Endothelial cell (in vitro differentiated cells): Measurements from ENCODE around the gene CRHBP. TPM values are rescaled to one million over a fixed set of nuclear protein-coding genes. Genes with fewer than 3 reads are reported as not detected.

ENCODE experiments used
- DNase-seq: peaks from one replicate; pipeline ENCODE4 v3.0.0; 2021; ENCODE audit warnings: low spot score
- H3K27ac Mint-ChIP-seq: one replicate; pipeline ENCODE4 v1.8.0; 2021; ENCODE audit warnings: mixed read lengths, inconsistent platforms; ENCODE audit not compliant: unreplicated experiment
- H3K27me3 Mint-ChIP-seq: one replicate; pipeline ENCODE4 v1.8.0; 2021; ENCODE audit warnings: mild to moderate bottlenecking, moderate library complexity, mixed read lengths, inconsistent platforms; ENCODE audit not compliant: unreplicated experiment
- H3K36me3 Mint-ChIP-seq: one replicate; pipeline ENCODE4 v1.8.0; 2021; ENCODE audit warnings: mild to moderate bottlenecking, low read depth, mixed read lengths, inconsistent platforms; ENCODE audit not compliant: unreplicated experiment
- H3K4me1 Mint-ChIP-seq: one replicate; pipeline ENCODE4 v1.8.0; 2021; ENCODE audit warnings: mild to moderate bottlenecking, mixed read lengths, inconsistent platforms; ENCODE audit not compliant: unreplicated experiment
- H3K4me3 Mint-ChIP-seq: one replicate; pipeline ENCODE4 v1.8.0; 2021; ENCODE audit warnings: mild to moderate bottlenecking, mixed read lengths, inconsistent platforms; ENCODE audit not compliant: unreplicated experiment
- H3K9me3 Mint-ChIP-seq: one replicate; pipeline ENCODE4 v1.8.0; 2021; ENCODE audit warnings: mixed read lengths, inconsistent platforms; ENCODE audit not compliant: unreplicated experiment
- CTCF ChIP-seq: fragments of 200-600 bp; sonication (generic); IDR thresholded peaks from one replicate; pipeline ENCODE4 v1.5.0; 2021; ENCODE audit warnings: antibody characterized with exemption; ENCODE audit not compliant: unreplicated experiment
- total RNA-seq: library from RNA; stranded (reverse); fragmentation: NEBNext Ultra II Directional; extraction: Animal tissue kit (Norgen Biotek cat#: 25700); gene quantifications from one replicate; pipeline ENCODE4 v1.2.1, GENCODE V29; 2021; ENCODE audit not compliant: unreplicated experiment

CRHBP gene
- total RNA-seq, 1 donor from 2014 or later = 108 TPM

DNA sequence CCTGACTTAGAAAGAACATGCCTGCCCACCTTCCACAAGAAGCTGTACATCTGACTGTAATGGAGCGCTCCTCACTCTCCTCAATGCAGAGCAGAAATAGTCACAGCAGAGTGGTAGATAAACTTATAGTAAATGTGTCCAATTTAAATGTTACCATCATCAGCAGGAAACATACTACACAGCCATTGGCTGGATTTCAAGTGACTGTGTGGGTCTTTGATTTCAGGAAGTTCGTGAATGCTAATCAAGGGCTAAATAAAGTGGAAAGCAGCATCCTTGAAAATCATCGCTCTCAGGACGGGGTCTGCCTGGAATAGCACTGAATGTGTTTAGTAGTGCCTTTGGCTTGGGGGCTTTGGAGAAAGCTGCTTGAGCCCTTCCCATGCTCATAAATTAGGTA lies 32.4 kb upstream of the CRHBP start:
- H3K4me1 Mint-ChIP-seq = peaks cover 9% of the 10 kb centered on the region
- no peak overlapping the region for H3K4me3 Mint-ChIP-seq
- no peak for DNase-seq
- no peak overlapping the region for H3K27ac Mint-ChIP-seq
- peaks cover 3% of the 10 kb centered on the region for H3K36me3 Mint-ChIP-seq
- no peak for TF ChIP-seq CTCF
- H3K27me3 Mint-ChIP-seq = peaks cover 1% of the 10 kb centered on the region
- no peaks in the 10 kb centered on the region for H3K9me3 Mint-ChIP-seq

DNA sequence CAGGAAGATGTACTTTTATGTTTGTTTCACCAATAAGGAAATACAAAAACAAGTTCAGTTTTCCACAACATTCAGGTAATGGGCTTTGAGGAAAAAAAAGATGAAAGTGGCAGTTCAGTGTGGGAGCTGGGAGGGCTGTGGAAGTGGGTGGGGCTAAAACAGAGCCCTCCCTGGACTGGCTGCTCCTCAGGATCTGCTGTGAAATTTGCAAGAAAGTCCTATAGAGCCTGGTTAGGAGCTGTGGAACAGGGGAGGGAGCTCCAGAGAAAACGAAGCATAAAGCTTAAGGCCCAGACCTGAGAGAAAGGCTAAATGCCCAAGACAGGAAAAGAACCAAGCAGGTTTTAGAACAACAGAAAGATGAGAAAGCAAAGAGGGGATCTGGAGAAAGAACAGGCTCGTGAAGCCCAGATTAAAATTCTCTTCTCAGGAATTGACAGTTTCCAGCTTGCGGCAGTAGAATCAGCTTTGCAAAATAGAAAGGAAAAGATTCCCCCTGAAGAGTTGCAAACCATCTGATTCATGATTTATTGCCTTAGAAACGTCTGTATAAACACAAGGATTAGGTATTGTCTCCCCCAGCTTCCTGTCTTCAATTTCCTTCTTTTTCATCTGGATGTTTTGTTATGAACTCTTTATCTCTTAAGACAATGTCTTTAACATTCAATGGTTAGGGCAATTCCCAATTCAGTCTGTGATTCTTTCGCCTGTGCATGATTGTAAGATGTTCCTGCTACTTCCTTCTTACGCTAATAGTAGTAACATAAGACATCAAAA lies 26.3 kb upstream of the CRHBP start:
- no peak for TF ChIP-seq CTCF
- Mint-ChIP-seq H3K27ac (peak overlapping the region; percentile 92), H3K4me1 (peaks cover 37% of the 10 kb centered on the region), H3K9me3 (no peaks in the 10 kb centered on the region), H3K27me3 (peaks cover 1% of the 10 kb centered on the region), H3K4me3 (no peak overlapping the region), H3K36me3 (peaks cover 3% of the 10 kb centered on the region)
- peak; percentile 25 for DNase-seq

DNA sequence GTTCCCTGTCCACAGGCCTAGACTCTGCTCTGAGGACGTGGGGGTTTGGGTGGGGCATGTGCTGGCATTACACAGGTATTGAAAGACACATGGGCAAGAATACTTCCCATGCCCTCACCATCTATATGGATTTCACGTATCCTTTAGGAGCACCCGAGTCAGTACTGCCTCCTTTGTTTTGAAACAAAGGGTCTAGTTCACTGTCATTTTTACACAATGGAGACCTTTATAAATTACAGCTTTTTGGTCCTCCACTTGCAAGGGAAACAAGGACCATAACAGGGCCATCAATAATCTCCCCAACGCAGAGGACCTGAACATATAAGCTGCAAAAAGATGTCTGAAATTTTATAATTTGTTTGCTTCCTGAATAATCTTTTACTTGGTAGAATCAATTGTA lies 24.9 kb upstream of the CRHBP start:
- no peak overlapping the region for H3K27ac Mint-ChIP-seq
- no peak for DNase-seq
- peaks cover 37% of the 10 kb centered on the region for H3K4me1 Mint-ChIP-seq
- no peak overlapping the region for H3K4me3 Mint-ChIP-seq
- TF ChIP-seq CTCF = no peak
- H3K9me3 Mint-ChIP-seq = no peaks in the 10 kb centered on the region
- peaks cover 3% of the 10 kb centered on the region for H3K36me3 Mint-ChIP-seq
- peaks cover 1% of the 10 kb centered on the region for H3K27me3 Mint-ChIP-seq

DNA sequence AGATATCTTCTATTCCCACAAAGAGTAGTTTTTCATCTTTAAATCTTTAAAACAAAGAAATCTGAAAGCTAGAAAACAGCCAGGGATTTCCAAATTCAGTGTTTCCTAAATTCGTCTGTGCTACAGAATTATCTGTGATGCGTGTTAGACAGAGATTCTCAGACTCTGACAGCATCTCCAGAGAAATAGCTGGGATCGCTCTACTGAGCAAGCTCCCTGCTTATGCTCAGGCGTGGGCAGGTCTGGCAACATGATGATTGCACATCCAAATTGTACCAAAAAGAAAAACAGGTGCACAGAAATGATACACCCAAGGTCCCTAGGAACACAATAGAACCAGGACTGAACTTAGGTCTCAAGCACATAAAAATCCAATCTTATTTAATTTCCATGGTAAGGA lies 22.8 kb upstream of the CRHBP start:
- peaks cover 34% of the 10 kb centered on the region for H3K4me1 Mint-ChIP-seq
- H3K4me3 Mint-ChIP-seq = no peak overlapping the region
- no peak for DNase-seq
- H3K27me3 Mint-ChIP-seq = peaks cover 1% of the 10 kb centered on the region
- no peaks in the 10 kb centered on the region for H3K36me3 Mint-ChIP-seq
- no peak overlapping the region for H3K27ac Mint-ChIP-seq
- no peak for TF ChIP-seq CTCF
- H3K9me3 Mint-ChIP-seq = no peaks in the 10 kb centered on the region

GRCh38 chr5:76938177-76938576 lies 14.7 kb upstream of the CRHBP start:
- Mint-ChIP-seq H3K27ac (no peak overlapping the region), H3K27me3 (peaks cover 2% of the 10 kb centered on the region), H3K9me3 (no peaks in the 10 kb centered on the region), H3K36me3 (no peaks in the 10 kb centered on the region), H3K4me3 (no peak overlapping the region), H3K4me1 (no peaks in the 10 kb centered on the region)
- no peak for DNase-seq
- TF ChIP-seq CTCF = no peak
